Activated CD8-positive, alpha-beta memory T cell treated with anti-CD3 and anti-CD28 coated beads, Interleukin-2, amount 10 ng/mL, durations not matched to agents 7 days and 5 days (primary cell): ENCODE results near the gene CLPTM1. TPM values are rescaled to one million over a fixed set of nuclear protein-coding genes. Genes with fewer than 3 reads are reported as not detected.

Experiments
- ATAC-seq: fragments of 150-1000 bp; cut with Tn5 transposase; one replicate; pipeline ENCODE4 v1.10.0; 2021; ENCODE audit warnings: moderate library complexity
- CTCF ChIA-PET: fragments of 350-600 bp; sonication (Branson Sonifier 250); formaldehyde crosslinking; loops from one replicate; lab custom pipeline; 2021; ENCODE audit warnings: antibody characterized with exemption; lab: Charles Lee
- DNase-seq: peaks from one replicate; pipeline ENCODE4 v3.0.0-alpha.2; 2020
- H3K27ac Mint-ChIP-seq: one replicate; pipeline ENCODE4 v1.8.0; 2021; ENCODE audit warnings: mild to moderate bottlenecking, mixed read lengths
- H3K27me3 Mint-ChIP-seq: one replicate; pipeline ENCODE4 v1.8.0; 2021; ENCODE audit warnings: mixed read lengths
- H3K36me3 Mint-ChIP-seq: one replicate; pipeline ENCODE4 v1.8.0; 2021; ENCODE audit warnings: mild to moderate bottlenecking, mixed read lengths
- H3K4me1 Mint-ChIP-seq: one replicate; pipeline ENCODE4 v1.8.0; 2021; ENCODE audit warnings: mixed read lengths
- H3K4me3 Mint-ChIP-seq: one replicate; pipeline ENCODE4 v1.8.0; 2021; ENCODE audit warnings: mild to moderate bottlenecking, moderate library complexity, mixed read lengths
- H3K9me3 Mint-ChIP-seq: one replicate; pipeline ENCODE4 v1.8.0; 2022; ENCODE audit warnings: low read depth, mixed read lengths
- total RNA-seq, 2 experiments: library from RNA; stranded (reverse); gene quantifications; one replicate each; pipeline ENCODE4 v1.2.3, GENCODE V29; 2021

CLPTM1 gene
- total RNA-seq, 2 experiments from 2014 or later: 73.0 to 74.7 TPM

DNA sequence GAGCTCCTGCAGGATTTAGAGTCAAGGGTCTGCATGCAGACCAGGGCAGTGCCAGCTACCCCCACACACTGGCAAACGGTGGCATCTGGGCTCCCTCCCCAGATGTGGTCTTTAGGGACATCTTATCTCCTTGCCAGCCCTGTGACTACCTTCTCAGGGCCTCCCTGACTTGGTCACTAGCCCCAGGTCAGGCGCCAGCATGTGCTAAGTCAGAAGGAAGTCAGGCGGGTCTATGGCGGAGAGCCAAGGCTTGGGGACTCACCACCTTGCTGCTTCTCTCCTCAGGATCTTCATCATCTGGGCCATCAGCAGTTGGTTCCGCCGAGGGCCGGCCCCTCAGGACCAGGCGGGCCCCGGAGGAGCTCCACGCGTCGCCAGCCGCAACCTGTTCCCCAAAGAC, 17.6 kb downstream of the CLPTM1 start:
- Mint-ChIP-seq H3K36me3 (peaks cover 16% of the 10 kb centered on the region), H3K27ac (no peak overlapping the region), H3K9me3 (no peaks in the 10 kb centered on the region), H3K4me1 (no peaks in the 10 kb centered on the region), H3K27me3 (no peaks in the 10 kb centered on the region), H3K4me3 (no peak overlapping the region)
- ATAC-seq (no peak), DNase-seq (no peak)
- CTCF ChIA-PET: no interaction called here

DNA sequence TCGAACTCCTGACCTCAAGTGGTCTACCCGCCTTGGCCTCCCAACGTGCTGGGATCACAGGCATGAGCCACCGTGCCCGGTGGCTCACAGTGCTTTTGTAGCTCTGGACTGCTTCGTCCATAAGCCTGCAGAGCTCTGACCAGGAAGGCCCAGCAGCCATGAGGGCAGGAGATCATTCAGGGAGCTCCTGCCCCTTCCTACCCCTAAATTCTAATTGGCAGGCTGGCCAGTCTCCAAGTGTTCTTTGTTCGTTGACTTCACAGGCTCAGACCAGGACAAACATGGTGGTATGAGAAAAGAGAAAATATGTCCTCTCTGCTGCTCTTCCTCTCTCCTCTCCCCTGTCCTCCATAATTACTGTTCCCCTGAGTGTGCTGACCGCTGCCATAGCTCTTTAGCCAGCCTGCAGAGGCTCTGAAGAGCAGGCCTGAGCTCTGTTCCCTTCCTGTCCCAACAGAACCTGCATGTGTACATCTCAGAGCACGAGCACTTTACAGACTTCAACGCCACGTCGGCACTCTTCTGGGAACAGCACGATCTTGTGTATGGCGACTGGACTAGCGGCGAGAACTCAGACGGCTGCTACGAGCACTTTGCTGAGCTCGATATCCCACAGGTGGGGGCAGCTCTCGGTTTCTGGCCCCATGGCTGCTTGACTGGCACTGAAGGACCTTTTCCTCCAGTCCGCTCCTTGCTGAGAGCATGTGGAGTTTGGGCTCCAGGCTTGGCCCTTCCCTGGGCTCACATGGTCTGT, 19.0 kb downstream of the CLPTM1 start:
- no peak for DNase-seq
- Mint-ChIP-seq H3K27me3 (no peaks in the 10 kb centered on the region), H3K4me1 (no peaks in the 10 kb centered on the region), H3K36me3 (peaks cover 15% of the 10 kb centered on the region), H3K4me3 (no peak overlapping the region), H3K27ac (no peak overlapping the region), H3K9me3 (no peaks in the 10 kb centered on the region)
- CTCF ChIA-PET: no interaction called here
- ATAC-seq: no peak

DNA sequence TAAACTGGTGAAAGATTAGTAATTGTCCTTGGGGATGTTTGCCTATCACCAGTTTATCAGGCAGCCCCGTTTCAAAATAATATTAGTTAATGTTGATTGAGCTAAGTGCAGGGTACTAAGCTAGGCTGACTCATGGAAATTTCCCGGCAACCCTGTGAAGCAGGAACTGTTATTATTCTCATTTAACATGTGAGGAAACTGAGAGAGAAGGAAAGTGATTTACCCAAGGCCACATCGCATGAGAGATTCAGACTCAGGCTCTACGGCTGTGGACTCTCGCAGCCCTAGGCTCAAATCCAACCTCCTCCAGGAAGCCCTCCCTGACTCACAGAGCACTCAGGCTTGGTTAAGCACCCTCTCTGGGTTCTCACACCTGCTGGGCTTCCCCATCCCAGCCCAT, 19.7 kb downstream of the CLPTM1 start:
- H3K36me3 Mint-ChIP-seq: peaks cover 14% of the 10 kb centered on the region
- H3K4me1 Mint-ChIP-seq: no peaks in the 10 kb centered on the region
- H3K27ac Mint-ChIP-seq: no peak overlapping the region
- no peaks in the 10 kb centered on the region for H3K9me3 Mint-ChIP-seq
- ATAC-seq: no peak
- DNase-seq: no peak
- CTCF ChIA-PET: no interaction called here
- H3K27me3 Mint-ChIP-seq: no peaks in the 10 kb centered on the region
- no peak overlapping the region for H3K4me3 Mint-ChIP-seq

DNA sequence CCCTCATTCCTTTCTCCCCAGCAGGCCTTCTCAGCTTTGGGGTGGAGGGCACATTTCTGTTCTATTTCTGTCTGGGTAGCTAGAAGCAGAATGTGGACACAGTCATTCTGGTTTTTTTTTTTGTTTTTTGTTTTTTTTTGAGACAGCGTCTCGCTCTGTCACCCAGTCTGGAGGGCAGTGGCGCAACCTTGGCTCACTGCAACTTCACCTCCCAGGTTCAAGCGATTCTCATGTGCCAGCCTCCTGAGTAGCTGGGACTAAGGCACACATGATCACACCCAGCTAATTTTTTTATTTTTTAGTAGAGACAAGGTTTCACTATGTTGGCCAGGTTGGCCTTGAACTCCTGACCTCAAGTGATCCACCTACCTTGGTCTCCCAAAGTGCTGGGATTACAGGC, 20.3 kb downstream of the CLPTM1 start:
- CTCF ChIA-PET: no interaction called here
- Mint-ChIP-seq H3K4me3 (no peak overlapping the region), H3K36me3 (peaks cover 14% of the 10 kb centered on the region), H3K27me3 (no peaks in the 10 kb centered on the region), H3K27ac (no peak overlapping the region), H3K4me1 (no peaks in the 10 kb centered on the region), H3K9me3 (no peaks in the 10 kb centered on the region)
- DNase-seq (no peak), ATAC-seq (no peak)

DNA sequence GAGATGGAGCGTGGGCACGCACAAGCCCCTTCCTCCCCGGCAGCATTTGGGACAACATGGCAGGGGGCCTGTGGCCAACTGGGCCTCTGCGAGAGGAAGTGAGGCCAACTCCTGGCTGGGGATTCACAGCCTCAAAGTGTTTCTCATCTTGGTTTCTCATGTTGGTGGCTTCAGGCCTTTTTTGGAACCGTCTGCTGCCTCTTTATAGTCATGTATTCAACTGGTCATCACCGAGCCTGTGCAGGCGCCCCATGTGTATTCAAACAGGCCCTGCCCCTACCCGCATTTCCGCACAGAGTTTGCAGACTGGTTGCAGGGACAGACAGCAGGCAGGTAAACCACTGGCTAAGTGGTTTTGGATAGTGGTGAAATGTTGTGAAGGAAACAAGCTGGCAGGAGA, 28.8 kb downstream of the CLPTM1 start:
- Mint-ChIP-seq H3K4me1 (peaks cover 4% of the 10 kb centered on the region), H3K27ac (peak overlapping the region; percentile 34), H3K9me3 (no peaks in the 10 kb centered on the region), H3K4me3 (no peak overlapping the region), H3K36me3 (peaks cover 4% of the 10 kb centered on the region), H3K27me3 (no peaks in the 10 kb centered on the region)
- CTCF ChIA-PET: interaction anchor here (2.0 kb wide), 1 partner anchor 75 kb away, joined by 5 read pairs; no protein-coding TSS in a partner anchor
- DNase-seq (no peak), ATAC-seq (no peak)

DNA sequence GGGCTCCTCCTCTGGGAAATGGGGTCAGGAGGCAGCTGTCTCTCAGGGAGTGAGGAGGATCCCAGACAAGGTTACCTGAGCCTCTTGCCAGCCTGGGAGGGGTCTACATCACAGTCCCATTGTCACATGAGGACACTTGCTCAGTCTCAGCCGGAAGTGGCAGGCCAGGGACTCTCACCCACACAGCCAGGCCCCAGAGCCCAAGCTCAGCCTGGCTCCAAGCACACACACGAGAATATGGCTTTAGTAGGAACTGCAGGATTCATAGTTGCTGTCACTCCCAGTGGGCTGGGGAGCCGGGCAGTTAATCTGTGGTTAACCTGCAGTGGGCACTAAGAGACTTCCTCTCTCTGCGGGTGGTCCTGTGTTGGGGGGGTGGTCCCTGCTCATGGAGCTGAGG, 30.3 kb downstream of the CLPTM1 start:
- Mint-ChIP-seq H3K36me3 (peaks cover 2% of the 10 kb centered on the region), H3K4me1 (peaks cover 4% of the 10 kb centered on the region), H3K9me3 (no peaks in the 10 kb centered on the region), H3K4me3 (no peak overlapping the region), H3K27me3 (no peaks in the 10 kb centered on the region), H3K27ac (no peak overlapping the region)
- CTCF ChIA-PET: interaction anchor here (2.0 kb wide), 1 partner anchor 74 kb away, joined by 5 read pairs; no protein-coding TSS in a partner anchor
- ATAC-seq (no peak), DNase-seq (no peak)

DNA sequence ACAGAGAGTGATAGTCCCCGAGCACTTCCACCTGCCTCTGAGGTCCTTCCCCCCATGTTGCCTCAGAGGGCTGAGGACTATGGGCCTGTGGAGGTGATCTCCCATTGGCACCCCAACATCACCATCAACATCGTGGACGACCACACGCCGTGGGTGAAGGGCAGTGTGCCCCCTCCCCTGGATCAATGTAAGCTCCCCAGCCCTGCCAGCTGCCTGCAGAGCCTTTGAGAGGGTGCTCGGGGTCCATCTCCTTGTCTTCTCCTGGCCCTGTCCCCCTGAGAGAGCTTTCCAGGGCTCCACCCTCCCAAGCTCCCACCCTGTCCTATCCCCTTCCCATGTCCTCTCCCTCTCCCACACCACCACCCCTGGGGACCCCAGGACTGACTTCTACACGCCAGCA, 31.2 kb downstream of the CLPTM1 start:
- Mint-ChIP-seq H3K36me3 (peaks cover 2% of the 10 kb centered on the region), H3K4me3 (no peak overlapping the region), H3K27ac (no peak overlapping the region), H3K9me3 (no peaks in the 10 kb centered on the region), H3K27me3 (no peaks in the 10 kb centered on the region), H3K4me1 (peaks cover 4% of the 10 kb centered on the region)
- CTCF ChIA-PET: interaction anchor here (0.6 to 1.7 kb wide), 2 partner anchors 70 to 73 kb away, joined by 6 to 7 read pairs; no protein-coding TSS in a partner anchor
- DNase-seq: no peak
- ATAC-seq: no peak

DNA sequence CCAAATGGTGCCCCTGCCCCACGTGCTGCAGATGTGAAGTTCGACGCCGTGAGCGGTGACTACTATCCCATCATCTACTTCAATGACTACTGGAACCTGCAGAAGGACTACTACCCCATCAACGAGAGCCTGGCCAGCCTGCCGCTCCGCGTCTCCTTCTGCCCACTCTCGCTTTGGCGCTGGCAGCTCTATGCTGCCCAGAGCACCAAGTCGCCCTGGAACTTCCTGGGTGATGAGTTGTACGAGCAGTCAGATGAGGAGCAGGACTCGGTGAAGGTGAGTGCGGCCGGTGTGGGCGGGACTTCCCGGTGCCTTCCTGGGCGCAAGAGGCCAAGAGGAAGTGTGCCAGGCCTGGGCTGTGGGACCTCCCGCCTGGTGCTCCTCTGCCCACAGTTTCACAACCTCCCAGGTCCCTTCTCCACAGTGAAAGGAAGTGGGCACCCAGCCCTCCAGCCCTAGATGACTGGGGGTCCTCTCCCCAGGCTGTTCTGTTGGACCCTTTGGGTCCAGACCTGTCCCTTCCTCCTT, 32.0 kb downstream of the CLPTM1 start:
- CTCF ChIA-PET: interaction anchor here (0.6 to 1.7 kb wide), 2 partner anchors 71 to 72 kb away, joined by 6 to 7 read pairs; no protein-coding TSS in a partner anchor
- no peak for ATAC-seq
- peaks cover 2% of the 10 kb centered on the region for H3K36me3 Mint-ChIP-seq
- H3K27me3 Mint-ChIP-seq: no peaks in the 10 kb centered on the region
- no peaks in the 10 kb centered on the region for H3K9me3 Mint-ChIP-seq
- no peak overlapping the region for H3K27ac Mint-ChIP-seq
- DNase-seq: no peak
- peaks cover 4% of the 10 kb centered on the region for H3K4me1 Mint-ChIP-seq
- H3K4me3 Mint-ChIP-seq: no peak overlapping the region

DNA sequence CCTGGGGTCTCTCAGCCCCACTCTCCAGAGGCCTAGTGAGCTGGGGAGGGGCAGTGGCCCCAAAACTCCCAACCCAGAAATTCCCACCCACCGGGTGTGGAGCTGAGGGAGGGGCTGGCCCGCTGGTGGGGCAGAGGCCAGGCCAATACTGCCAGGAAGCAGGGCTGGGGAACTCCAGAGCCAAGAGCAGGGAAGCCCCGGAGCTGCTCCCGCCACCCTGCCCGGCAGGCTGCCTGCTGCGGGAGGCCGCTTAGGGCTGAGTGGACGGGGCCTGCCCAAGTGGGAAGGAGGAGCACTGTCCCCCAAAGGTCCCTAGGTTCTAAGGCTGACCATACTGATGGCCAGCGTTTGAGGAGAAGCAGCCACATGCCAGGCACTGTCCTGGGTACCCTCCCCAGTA, 33.1 kb downstream of the CLPTM1 start:
- Mint-ChIP-seq H3K9me3 (no peaks in the 10 kb centered on the region), H3K27ac (no peak overlapping the region), H3K27me3 (no peaks in the 10 kb centered on the region), H3K4me3 (no peak overlapping the region), H3K36me3 (peaks cover 2% of the 10 kb centered on the region), H3K4me1 (peaks cover 4% of the 10 kb centered on the region)
- CTCF ChIA-PET: interaction anchor here (1.0 to 2.7 kb wide), 5 partner anchors 11 to 133 kb away, joined by 3 to 13 read pairs (median 6); no protein-coding TSS in a partner anchor
- no peak for DNase-seq
- no peak for ATAC-seq

DNA sequence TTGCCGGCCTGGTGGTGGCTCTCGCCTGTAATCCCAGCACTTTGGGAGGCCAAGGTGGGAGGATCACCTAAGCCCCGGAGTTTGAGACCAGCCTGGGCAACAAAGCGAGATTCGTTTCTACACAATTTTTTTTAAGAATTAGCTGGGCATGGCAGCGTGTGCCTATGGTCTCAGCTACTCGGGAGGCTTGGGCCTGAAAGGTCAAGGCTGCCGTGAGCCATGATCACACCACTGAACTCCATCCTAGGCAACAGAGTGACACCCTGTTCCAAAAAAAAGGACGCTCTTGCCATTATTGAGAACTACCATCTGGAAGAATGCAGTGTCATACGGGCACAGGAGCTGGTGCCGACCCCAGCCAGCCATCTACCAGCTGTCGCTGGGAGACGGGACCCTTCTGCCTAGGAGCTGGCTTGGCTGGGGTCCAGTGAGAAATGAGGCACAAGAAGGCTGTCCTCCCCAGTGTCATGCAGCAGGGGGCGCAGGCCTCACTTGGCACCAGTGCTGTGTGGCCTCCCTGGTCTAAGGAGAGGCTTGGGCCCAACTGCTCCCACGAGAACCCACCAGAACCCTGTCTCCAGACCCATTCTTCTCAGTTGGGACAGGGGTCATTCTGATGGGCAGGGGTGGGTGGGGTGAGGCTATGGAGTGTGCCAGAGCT, 33.8 kb downstream of the CLPTM1 start:
- H3K36me3 Mint-ChIP-seq: peaks cover 2% of the 10 kb centered on the region
- H3K4me3 Mint-ChIP-seq: no peak overlapping the region
- peak; percentile 75 for DNase-seq
- CTCF ChIA-PET: interaction anchor here (0.8 to 2.7 kb wide), 9 partner anchors 11 to 366 kb away, joined by 3 to 13 read pairs (median 3); no protein-coding TSS in a partner anchor
- no peaks in the 10 kb centered on the region for H3K9me3 Mint-ChIP-seq
- H3K27ac Mint-ChIP-seq: no peak overlapping the region
- ATAC-seq: peak; percentile 88
- H3K4me1 Mint-ChIP-seq: peaks cover 4% of the 10 kb centered on the region
- no peaks in the 10 kb centered on the region for H3K27me3 Mint-ChIP-seq

DNA sequence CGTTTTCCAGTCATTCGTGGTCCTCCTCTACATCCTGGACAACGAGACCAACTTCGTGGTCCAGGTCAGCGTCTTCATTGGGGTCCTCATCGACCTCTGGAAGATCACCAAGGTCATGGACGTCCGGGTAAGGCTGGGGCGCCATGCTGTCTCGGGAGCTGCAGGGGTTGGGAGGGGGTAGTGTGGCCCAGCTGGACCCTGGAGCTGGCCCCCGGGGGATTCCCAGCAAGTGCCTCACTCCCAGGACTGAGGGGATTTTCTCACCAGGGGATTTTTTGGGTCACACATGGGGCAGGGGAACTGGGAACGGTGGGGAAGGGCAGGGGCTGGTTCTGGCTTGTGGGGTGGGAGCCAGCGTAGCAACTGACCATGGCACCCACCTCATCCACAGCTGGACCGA, 35.3 kb downstream of the CLPTM1 start:
- ATAC-seq: no peak
- no peak overlapping the region for H3K27ac Mint-ChIP-seq
- H3K27me3 Mint-ChIP-seq: no peaks in the 10 kb centered on the region
- peaks cover 2% of the 10 kb centered on the region for H3K36me3 Mint-ChIP-seq
- DNase-seq: no peak
- H3K4me3 Mint-ChIP-seq: no peak overlapping the region
- H3K9me3 Mint-ChIP-seq: no peaks in the 10 kb centered on the region
- CTCF ChIA-PET: interaction anchor here (0.8 to 2.7 kb wide), 4 partner anchors 11 to 73 kb away, joined by 3 to 13 read pairs (median 4); partner anchors contain the start of gene RELB
- H3K4me1 Mint-ChIP-seq: no peaks in the 10 kb centered on the region

DNA sequence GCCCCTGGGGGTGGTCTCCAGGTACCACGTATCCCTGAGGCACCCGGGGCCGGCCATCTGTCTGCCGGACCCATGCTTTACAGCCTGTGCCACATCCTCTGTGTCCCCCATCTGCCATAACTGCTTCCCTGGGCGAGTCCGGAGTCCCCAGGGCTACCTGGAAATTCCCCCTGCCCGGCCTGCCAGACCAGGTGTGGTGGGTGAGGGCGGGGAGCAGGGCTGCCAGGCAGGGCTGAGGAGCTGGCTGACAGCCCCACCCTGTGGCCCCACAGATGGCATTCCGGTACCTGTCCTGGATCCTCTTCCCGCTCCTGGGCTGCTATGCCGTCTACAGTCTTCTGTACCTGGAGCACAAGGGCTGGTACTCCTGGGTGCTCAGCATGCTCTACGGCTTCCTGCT, 35.8 kb downstream of the CLPTM1 start:
- no peak overlapping the region for H3K4me3 Mint-ChIP-seq
- CTCF ChIA-PET: interaction anchor here (1.4 kb wide), 1 partner anchor 11 kb away, joined by 3 read pairs; the partner anchor contains the start of gene RELB
- ATAC-seq (no peak), DNase-seq (no peak)
- H3K4me1 Mint-ChIP-seq: no peaks in the 10 kb centered on the region
- no peaks in the 10 kb centered on the region for H3K9me3 Mint-ChIP-seq
- no peaks in the 10 kb centered on the region for H3K27me3 Mint-ChIP-seq
- H3K36me3 Mint-ChIP-seq: peaks cover 2% of the 10 kb centered on the region
- H3K27ac Mint-ChIP-seq: peak overlapping the region; percentile 46

DNA sequence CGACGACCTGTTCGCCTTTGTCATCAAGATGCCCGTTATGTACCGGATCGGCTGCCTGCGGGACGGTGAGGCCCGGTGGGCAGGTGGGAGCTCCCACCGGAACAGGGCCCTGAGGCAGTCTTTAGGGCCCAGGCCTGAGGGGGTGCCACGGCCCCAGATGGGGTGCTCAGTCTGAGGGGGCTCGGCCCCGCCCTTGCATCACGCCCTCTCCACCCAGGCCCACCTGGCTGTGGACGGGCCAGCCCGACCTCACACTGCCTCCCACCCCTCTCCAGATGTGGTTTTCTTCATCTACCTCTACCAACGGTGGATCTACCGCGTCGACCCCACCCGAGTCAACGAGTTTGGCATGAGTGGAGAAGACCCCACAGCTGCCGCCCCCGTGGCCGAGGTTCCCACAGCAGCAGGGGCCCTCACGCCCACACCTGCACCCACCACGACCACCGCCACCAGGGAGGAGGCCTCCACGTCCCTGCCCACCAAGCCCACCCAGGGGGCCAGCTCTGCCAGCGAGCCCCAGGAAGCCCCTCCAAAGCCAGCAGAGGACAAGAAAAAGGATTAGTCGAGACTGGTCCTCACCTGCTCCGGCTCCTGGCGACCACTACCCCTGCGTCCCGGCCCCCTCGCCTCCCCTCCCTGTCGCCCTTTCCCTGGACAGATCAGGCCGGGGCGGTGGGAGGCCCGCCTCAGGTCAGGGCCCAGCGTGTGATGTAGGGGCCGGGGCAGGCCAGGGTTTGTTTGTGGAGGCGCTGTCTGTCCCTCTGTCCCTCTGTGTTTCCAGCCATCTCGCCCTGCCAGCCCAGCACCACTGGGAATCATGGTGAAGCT, 37.4 kb downstream of the CLPTM1 start:
- no peaks in the 10 kb centered on the region for H3K27me3 Mint-ChIP-seq
- ATAC-seq (no peak), DNase-seq (no peak)
- CTCF ChIA-PET: interaction anchor here (1.2 kb wide), 1 partner anchor 67 kb away, joined by 3 read pairs; no protein-coding TSS in a partner anchor
- H3K4me1 Mint-ChIP-seq: no peaks in the 10 kb centered on the region
- no peak overlapping the region for H3K27ac Mint-ChIP-seq
- no peaks in the 10 kb centered on the region for H3K9me3 Mint-ChIP-seq
- no peak overlapping the region for H3K4me3 Mint-ChIP-seq
- H3K36me3 Mint-ChIP-seq: peaks cover under 1% of the 10 kb centered on the region
